ENCODE measurements around the gene BRIP1.
"Not testable (repeated sequence)": the region's sequence is repeated elsewhere in the genome, so short reads cannot be mapped to it uniquely, and the experiment has no call there.

BRIP1 gene

DNA sequence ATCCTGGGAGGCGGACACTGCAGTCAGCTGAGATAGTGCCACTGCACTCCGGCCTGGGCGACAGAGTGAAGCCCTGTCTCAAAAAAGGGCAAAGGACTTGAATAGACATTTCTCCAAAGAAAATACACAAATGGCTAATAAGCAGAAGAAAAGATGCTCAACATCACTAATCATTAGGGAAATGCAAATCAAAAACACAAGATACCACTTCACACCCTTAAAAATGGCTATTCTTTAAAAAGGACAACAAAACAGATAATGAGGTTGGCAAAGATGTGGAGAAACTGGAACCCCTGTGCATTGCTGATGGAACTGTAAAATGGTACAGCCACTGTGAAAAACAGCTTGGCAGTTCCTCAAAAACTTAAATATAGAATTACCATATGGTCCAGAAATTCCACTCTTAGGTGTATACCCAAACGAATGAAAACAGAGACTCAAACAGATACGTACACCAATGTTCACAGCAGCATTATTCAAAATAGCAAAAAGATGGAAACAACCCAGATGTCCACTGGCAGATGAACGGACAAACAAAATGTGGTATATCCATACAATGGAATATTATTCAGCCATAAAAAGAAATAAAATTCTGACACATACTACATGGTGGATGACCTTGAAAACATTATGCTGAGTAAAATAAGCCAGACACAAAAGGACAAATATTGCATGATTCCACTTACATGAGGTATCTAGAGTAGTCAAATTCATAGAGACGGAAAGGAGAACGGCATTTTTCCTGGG is 35.5 kb downstream of the BRIP1 start:
- DNase-seq (ENCODE audit: low read depth), result no peak

DNA sequence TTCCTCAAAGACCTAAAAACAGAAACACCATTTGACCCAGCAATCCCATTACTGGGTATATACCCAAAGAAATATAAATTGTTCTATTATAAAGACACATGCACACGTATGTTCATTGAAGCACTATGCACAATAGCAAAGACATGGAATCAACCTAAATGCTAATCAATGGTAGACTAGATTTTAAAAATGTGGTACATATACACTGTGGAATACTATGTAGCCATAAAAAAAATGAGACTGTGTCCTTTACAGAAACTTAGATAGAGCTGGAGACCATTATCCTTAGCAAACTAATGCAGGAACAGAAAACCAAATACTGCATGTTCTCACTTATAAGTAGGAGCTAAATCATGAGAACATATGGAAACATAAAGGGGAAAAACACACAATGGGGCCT is 36.5 kb downstream of the BRIP1 start:
- not testable (repeated sequence) for DNase-seq (ENCODE audit: low read depth)

DNA sequence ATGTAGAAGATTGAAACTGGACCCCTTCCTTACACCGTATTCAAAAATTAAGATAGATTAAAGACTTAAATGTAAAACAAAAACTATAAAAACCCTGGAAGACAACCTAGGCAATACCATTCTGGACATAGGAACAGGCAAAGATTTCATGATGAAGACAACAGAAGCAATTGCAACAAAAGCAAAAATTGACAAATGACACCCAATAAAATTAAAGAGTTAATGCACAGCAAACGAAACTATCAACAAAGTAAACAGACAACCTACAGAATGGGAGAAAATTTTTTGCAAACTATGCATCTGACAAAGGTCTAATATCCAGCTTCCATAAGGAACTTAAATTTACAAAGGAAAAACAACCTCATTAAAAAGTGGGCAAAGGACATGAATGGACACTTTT is 37.1 kb downstream of the BRIP1 start:
- DNase-seq (ENCODE audit: low read depth), result not testable (repeated sequence)

DNA sequence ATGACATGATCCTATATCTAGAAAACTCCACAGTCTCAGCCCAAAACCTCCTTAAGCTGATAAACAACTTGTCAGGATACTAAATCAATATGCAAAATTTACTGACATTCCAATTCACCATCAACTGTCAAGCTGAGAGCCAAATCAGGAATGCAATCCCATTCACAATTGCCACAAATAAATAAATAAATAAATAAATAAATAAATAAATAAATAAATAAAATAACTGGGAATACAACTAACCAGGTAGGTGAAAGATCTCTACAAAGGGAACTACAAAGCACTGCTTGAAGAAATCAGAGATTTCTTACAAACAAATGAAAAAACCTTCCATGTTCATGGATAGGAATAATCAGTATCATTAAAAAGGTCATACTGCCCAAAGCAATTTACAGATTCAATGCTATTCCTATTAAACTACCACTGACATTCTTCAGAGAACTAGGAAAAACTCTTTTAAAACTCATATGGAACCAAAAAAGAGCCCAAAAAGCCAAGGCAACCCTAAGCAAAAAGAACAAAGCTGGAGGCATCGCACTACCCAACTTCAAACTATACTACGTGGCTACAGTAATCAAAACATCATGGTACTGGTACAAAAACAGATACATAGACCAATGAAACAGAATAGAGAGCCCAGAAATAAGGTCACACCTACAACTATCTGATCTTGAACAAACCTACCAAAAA is 37.7 kb downstream of the BRIP1 start:
- DNase-seq (ENCODE audit: low read depth), result no peak

DNA sequence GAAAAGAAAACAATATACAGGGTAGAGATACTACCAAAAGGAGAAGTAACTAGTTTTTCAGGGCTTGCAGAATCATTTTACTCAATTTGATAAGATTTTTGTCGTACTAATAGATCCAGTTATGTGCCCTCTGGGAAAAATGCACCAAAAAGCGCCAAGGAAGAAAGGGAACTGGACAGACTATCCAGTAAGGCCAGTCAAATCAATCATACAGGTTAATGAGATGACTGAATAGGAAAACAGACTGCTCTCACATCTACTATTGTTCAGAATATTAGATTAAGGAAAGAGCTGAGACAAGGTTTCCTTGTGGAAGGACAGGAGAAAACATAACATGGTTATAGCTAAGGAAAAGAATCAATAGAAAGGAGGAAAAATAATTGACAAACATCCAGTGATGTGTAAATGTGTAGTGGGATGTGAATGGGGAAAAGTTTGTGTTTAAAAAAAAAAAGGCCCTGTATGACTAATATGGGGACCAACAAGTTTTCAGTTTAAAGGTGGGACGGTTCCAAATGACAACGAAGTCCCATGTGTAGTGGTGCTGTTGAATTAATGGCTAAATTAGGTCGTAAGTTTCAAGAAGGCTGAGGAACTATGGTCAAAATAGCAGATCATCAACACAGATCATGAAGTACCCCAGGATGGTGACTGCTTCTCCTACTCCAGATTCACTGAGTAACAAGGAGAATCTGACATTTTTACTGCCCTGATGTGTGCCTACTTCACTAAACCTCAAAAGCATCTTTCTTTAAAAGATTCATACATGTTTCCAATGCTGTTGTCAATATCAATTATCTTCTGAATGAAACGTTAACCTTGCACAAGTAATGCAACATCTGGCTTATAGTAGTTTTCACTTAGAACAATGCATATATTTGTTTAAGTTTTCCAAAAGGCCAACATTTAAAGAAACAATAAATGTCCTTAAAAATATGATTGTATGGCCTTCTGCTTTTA is 40.7 kb downstream of the BRIP1 start:
- no peak for DNase-seq (ENCODE audit: low read depth)

DNA sequence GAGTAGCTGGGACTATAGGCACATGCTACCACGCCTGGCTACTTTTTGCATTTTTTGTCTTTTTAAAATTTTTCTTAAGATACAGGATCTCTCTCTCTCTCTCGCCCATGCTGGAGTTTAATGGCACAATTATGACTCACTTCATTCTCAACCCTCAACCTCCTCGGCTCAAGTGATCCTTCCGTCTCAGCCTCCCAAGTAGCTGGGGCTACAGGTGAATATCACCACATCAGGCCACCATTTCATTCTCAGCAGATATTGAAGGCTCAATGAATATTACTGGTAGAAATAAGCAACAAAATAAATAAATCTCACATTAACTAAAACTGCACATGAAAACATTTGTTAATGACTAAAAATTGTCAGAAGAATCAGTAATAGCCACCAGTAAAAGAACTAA is 41.7 kb downstream of the BRIP1 start:
- no peak for DNase-seq (ENCODE audit: low read depth)

DNA sequence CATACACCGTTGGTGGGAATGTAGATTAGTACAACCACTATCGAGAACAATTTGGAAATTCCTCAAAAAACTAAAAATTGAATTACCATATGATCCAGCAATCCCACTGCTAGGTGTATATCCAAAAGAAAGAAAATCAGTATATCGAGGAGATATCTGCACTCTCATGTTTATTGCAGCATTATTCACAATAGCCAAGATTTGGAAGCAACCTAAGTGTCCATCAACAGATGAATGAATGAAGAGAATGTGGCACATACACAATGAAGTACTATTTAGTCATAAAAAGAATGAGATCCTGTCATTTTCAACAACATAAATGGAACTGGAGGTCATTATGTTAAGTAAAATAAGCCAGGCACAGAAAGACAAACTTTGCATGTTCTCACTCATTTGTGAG is 44.1 kb downstream of the BRIP1 start:
- DNase-seq (ENCODE audit: low read depth), result not testable (repeated sequence)

DNA sequence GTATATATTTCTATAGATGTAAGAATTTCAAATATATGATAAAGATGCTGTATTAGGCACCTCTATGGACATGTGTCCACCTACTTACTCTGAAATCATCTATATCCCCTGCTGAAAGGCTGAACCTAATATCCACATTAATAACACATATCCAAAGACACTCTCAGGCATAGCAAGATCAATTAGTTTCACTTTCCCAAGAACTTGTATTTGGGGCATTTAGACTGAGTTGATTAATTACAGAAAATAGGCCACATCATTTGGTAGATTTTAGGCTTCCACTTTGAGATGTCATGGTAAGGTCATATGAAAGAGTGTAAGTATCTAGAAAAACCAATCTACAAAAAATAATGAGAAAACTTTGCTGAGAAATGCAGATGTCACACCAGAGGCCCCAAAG is 45.1 kb downstream of the BRIP1 start:
- no peak for DNase-seq (ENCODE audit: low read depth)

DNA sequence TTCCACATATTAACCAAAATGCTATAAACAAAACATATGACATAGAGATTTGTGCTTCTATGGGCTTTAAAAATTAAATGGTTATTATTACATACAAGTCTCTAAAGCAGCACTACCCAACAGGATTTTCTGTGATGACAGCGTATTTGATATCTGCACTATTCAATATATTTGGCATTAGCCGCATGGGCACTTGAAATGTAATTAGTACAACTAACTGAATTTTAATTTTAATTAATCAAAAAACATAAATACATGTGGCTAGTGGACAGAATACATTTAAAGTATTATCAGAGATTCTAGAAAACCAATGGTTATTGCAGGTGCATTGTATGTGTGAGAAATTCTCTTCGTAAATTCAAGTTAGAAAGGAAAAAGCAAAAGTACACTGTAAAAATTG is 45.9 kb downstream of the BRIP1 start:
- DNase-seq (ENCODE audit: low read depth), result no peak

DNA sequence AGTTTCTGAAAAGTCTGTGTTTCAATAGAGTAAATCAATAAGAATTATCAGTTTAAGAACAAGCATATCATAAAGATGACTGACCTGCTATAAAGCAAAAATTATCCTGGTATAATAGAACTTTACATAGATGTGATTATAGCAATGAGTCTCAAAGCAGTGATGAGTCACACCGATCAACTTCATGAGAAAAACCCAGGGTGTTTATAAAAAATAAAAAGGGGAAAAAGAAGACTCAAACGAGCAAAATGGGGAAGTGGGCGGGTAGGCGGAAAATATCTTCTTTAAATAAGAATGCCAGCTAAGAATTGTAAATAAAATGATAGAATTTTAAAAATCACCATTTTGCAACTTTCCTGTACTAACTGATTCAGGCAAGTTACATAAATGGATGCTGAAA is 46.8 kb downstream of the BRIP1 start:
- DNase-seq (ENCODE audit: low read depth), result no peak

DNA sequence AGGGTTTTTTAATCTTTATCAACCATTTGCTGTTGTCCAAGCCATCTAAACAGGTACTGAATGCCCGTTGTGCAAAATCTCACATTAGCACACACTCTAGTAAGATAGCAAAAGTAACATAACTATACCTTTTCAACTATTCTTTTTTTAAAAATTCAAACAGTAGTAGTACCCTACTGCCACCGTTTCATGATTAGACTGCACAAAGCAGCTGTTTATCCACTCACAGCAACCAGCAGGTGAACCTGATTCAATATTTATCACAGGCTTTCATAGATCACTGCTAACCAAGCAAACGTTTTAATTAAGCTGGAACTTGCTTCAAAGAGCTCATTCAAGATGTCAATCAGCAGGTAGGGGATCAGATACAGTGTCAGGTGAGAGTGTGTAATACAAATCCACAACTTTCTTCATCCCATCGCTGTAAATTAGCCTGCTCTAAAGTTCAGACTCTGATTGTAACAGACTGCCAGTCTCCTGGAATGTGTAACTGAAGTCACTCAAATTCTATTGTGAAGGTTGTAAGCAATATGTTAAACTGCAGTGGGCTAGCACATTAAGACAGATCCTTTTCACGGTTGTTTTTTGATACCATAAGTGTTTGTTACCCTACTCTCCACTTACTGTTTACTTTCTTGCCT is 47.3 kb downstream of the BRIP1 start:
- DNase-seq (ENCODE audit: low read depth), result no peak

DNA sequence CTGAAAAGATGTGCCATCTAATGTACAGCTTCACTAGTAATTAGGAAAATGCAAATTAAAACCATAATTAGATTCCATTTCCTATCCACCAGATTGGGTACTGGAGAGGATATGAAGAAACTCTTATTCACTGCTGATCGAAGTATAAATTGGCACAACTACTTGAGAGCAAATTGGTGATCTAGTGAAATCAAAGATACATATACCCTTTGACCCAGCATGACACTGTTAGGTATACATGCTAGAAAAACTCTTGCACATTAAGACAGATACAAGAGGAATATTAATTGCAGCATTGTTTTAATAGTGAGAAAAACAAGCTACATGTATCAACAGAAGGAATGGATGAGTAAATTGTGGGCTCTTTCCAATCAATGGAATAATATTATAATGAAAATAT is 48.8 kb downstream of the BRIP1 start:
- no peak for DNase-seq (ENCODE audit: low read depth)

DNA sequence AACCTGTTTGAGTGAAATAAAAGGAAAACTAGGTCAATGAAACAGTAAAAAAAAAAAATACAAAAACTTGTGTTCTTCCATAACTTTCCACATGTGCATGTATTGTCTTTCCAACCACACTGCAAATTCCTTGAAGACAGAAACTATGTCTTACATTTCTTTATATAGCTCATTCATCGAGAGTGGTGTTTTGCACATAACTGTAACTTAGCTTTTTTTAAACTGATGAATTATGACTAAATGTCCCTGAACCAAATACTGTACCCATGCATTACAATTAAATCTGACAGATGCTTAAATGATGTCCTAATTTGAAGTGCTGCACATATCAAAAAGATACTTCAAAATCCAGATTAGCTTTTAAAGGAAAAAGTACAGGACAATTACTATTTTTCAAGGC is 50.1 kb downstream of the BRIP1 start:
- DNase-seq (ENCODE audit: low read depth), result no peak

DNA sequence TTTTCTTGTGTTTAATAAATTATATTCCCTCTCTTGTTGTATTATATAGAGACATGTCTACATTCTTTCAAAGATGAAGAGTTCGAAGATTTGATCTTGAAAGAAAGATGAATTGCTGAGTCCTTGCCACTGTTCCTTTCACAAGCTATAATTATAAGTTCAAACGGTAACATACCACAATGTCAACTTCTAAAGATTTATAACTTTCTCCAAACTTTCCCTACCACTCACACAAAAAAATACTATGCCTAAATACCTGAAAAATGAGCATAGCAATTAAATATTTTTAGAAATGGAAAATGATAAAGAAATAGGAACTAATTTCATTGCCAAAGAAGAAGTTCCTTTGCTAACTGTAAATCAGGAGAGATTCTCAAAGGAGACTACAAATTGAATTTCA is 50.6 kb downstream of the BRIP1 start:
- DNase-seq (ENCODE audit: low read depth), result no peak

DNA sequence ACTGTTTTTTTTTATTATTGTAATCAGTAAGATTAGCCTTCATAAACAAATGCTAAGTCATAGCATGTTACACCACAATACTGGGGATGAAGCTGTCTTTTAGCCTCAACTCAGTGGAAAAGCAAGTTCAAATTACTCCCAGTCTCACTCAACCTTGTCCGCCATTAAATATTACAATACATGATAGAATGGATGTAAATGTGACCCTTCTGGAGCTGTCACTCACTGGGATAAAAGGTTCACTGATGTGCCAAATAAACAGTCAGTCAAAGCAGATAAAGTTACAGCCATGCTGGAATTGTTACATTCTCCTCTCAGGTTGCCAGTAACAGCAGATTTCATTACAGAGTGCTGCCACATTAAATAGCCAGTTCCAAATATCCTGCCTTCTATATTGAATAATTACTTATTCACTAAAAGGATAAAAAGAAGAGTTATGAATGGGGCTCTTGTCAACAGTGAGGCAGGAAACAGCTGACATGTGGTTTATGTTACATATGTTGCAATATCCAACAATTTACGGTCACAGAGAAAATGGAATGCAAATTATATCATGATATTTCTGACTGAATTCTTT is 53.4 kb downstream of the BRIP1 start:
- peak; percentile 30 for DNase-seq (ENCODE audit: low read depth)

DNA sequence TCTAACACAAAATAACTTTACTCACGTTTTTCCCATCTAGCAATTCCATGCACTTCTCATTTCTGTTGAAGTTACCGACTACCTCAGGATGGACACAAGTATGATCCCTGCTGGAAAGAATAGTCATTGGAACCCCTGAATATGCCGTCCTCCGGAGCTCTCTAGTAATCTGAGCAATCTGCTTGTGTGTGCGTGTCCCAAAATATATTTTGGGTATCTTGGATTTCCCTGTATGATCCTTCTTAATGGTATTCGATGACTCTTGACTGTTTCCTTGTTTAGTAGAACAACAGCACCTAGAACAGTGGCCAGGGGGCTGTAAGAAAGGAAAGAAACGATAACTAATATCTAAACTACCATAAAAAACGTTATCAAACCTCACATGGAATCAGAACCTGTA is 54.9 kb downstream of the BRIP1 start:
- DNase-seq (ENCODE audit: low read depth), result no peak

DNA sequence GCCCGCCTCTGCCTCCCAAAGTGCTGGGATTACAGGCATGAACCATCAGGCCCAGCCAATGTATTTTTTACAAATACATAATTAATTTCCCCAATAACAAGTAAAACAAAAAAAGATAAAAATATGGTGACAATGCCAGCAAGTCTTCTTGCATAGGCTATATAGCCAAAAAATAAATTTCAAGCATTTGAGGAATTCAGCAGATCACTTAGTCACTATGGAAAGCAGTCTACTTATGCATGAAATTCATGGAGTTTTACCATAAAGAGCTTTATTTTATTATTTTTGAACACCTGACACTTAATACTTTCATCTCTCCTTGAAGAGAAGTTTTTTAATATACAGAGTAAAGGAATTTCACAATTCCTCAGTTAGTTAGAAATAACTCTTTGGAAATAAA is 56.4 kb downstream of the BRIP1 start:
- DNase-seq (ENCODE audit: low read depth), result no peak

DNA sequence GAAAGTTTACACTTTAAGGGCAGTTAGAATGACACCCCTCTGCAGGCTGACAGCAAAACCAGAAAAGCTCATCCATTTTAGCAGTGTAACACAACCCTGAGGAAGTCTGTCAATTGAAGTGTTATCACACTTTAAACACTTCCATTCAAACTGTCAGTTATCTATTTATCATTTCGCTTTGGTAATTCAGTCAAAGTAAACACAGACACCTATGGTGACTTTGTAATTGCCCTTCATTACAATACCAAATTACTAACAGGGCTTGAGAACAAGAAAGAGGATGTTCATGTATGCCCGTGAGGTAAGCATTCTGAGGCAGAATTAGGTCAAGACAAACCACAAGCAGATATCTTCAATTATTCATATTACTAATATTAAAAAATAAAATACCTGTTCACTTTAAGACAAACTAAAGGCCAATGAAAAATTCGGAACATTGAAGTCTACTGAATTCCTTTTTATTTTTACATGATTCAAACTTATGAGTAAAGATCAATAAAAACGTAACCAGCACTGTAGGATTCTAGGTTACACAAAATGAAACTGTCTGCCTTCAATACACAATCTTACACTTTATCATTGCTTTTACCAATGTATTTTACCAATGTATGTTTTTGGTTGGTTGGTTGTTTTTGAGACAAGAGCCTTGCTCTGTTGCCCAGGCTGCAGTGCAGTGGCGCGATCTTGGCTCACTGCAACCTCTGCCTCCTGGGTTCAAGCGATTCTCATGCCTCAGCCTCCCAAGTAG is 57.1 kb downstream of the BRIP1 start:
- no peak for DNase-seq (ENCODE audit: low read depth)

DNA sequence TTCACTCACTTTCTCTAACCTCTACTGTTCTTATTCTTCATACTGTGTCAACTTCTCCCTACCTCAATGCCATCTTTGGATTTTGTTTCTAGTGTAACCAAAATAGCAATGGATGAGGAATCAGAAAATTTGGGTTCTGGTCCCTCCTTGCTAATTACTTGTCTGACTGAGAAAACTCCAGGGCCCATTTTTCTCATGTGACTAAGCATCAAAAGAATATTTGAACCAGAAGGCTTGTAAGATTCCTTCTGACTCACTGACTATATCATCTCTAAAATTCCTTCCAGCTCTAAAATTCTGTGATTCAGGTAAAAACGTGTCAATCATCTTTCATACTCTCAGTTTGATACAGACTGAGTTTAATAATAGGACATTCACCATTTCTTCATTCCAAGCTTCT is 57.9 kb downstream of the BRIP1 start:
- peak; percentile 39 for DNase-seq (ENCODE audit: low read depth)

DNA sequence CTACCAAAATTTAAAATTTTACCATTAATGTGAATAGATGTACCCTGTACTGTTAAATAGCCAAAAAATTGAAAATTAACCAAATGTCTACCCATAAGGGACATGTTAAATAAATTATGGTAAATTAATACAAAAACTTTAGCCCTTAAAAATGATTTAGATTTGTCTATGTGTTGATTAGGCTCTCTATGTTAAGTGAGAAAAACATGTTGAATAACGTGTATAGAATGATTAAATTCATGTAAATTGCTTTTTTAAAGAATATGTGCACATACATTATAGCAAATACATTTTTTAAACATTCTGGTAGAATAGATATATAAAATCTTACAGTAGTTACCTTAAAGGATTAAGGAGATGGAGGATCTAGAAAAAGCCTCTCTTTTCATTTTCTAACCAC is 59.5 kb downstream of the BRIP1 start:
- DNase-seq (ENCODE audit: low read depth), result no peak

DNA sequence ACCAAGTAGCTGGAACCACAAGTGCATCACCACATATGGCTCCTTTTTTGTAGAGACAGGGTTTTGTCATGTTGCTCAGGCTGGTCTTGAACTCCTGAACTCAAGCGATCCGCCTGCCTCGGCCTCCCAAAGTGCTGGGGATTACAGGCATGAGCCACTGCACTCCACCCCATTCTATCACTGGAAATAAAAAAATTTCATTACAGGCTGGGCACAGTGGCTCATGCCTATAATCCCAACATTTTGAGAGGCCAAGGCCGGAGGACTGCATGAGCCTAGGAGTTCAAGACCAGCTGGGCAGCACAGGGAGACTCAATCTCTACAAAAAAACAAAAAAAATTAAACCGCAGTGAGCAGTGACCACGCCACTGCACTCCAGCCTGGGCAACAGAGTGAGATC is 60.1 kb downstream of the BRIP1 start:
- DNase-seq (ENCODE audit: low read depth), result no peak
